Activated CD4-positive, alpha-beta T cell treated with anti-CD3 and anti-CD28 coated beads, Interleukin-2, amount 50 U/mL, for 16 hours (primary cell): ENCODE measurements around the gene RAD51B.
A peak's percentile ranks its signal among the peaks of the same experiment; 100 is the strongest.

Source experiments
- DNase-seq: peaks from one replicate; pipeline ENCODE4 v3.0.0-alpha.2; 2020

RAD51B gene

DNA sequence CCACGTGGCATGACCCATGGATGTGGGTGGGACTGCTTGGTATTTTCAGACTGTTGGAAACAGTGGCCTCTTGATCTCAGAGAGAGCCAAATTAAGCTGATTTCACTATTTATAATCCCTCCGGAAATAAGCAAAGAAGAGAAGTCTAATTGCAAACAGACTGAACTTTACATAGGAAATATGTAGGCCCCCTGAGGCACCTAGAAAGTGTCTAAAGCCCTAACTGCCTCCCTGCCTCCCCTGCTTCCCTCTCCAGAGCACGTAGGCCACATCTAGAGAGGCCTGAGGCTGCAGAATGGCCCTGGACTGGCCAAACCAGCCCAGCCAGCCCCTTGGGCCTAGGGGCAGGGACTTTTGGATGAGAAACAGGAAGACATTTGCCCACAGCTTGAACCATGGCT lies 849.5 kb downstream of the RAD51B start:
- DNase-seq, result no peak

DNA sequence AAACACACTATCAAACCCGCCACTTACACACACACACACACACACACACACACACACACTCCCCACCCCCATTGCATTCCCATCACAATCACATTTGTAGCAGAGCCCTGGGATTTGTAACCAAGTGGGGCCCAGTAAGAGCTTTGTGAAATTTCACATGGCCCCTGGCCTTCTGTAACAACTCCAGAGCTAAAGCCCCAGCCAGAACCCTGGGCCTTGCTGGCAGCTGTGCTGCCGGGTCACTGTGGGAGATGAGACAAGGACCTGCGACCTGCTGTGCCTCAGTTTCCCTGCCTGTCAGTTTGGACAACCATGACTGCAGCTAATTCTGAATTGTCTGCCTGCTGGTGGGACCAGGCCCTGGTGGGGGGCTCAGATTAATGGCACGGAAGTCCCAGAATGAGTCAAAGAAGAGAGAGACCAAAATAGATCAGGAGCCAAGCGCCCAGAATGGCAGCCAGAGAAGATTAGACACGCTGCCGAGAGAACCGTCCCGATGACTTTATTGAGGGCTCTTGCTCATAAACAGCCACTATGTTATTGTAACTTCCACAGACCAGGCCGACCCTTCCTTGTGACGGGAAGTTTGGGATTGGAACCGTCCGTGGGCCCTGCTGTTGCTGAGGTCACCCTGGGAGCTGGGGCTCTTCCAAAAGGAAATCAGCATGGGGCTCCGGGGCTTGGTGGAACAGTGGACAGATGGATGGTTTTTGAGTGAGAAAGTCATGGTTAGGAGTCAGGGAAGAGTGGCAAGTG lies 850.2 kb downstream of the RAD51B start:
- DNase-seq, result no peak

- DNase-seq, result no peak
Observed at GRCh38 chr14:68670359-68670715, 850.8 kb downstream of the RAD51B start.

- DNase-seq, result no peak
Observed at GRCh38 chr14:68671909-68672308, 852.3 kb downstream of the RAD51B start.

DNA sequence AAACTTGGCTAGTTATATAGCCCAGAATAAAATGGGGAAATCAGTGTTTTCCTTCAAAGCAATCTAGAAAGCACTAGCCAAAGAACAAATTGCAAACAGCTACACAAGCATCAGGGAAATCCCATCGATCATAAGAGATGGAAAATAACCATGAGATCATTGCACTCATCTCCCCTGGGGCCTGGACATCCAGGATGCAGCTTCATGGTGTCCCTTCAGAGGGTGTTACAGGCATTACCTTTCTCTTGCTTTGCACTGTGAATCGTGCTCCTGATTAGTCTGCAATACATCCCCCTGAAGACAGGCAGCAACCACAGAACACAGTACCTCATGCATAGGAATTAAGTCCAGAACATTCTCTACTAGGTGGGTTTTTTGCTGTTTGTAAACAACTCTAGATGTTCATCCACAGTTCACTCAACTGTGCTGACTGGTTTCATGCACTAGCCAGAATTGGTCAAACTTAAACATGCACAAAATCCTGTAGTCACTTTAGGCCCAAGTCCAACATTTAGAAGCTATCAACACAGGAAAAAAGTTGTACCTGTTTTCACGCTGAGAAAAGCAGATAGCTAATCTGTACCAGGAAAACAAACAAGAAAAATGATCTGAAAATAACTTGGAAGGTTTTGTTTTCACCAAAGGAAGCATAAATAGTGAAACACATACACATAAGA lies 853.2 kb downstream of the RAD51B start:
- no peak for DNase-seq

DNA sequence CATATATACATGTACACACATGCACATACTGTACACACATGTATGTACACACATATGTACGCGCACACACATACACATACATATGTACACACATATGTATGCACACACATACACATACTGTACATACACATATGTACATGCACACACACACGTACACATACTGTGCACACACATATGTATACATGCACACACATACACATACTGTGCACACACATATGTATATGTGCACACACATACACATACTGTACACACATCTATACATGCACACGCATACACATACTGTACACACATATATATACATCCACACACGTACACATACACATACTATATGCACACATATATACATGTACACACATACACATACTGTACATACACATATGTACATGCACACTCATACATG lies 853.9 kb downstream of the RAD51B start:
- no peak for DNase-seq

DNA sequence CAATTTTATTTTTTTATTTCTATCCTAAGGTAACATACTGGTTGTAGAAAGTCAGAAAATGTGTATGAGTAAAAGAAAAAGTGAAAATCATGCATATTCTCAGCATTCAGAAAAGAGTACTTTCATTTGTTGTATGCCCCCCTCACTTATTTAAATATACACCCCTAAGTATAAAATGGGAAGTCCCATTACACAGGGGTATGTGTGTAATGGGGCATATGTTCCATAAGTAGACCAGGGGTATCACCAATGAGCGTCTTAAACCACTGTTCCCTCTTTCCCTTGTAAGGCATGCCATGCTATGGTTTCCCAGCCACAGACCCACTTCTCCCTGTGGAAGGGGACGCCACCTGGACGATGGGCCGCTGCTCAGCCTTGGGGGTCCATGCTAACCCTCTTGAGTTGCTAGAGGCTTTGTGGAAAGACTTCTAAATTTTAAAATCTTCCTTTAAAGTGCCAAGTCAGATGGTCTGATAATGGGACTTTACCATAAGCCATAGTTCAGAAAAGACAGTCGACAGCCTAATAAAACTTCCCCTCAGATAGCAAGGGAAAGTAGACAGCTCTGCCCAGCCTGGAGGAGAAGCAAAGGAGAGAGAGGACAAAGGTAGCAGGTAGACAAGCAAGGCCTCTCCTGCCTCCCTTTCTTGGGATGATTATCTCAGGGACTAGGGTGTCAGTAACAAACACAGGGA lies 855.1 kb downstream of the RAD51B start:
- no peak for DNase-seq

GRCh38 chr14:68675233-68675577 lies 855.6 kb downstream of the RAD51B start:
- no peak for DNase-seq

DNA sequence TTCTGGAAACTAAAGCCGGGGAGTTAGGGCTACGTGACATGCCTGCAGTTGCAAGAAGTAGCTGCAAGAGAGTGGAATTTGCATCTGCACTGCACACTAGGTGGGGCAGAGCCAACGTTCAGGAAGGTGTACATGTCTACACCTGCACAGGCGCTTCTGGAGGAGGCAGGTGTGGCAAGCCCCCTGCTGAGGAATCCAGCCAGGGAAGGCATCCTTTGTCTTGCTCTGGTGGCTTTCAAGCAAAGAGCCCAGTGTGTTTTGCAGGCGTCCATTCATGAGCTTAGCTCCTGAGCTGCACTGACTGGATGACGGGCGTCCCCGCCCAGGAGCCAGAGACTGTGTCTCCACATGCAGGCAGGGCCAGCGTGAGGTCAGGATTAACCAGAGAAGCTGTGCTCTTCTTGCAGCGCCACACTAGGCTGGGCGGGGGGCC lies 856.9 kb downstream of the RAD51B start:
- DNase-seq, result no peak

- no peak for DNase-seq
Observed at GRCh38 chr14:68677476-68677875, 857.9 kb downstream of the RAD51B start.

DNA sequence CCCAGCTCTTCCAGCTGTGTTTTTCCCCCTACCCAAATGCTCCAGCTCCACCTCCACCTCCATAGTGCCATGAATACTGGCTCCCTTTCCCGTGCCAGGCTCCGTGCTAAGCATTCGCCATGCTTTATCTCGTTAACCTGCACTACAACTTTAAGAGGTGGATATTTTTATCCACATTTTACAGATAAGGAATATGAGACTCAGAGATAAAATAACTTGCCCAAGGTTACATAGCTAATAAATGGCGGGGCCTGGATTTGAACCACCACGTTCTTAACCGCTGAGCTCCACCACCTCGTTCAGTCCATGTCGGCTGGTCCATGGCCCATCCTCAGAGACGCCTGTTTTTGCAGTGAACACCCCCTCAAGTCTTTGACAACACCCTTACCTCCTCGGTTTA lies 858.3 kb downstream of the RAD51B start:
- DNase-seq, result no peak

- DNase-seq, result no peak
Observed at GRCh38 chr14:68678471-68678870, 858.9 kb downstream of the RAD51B start.

DNA sequence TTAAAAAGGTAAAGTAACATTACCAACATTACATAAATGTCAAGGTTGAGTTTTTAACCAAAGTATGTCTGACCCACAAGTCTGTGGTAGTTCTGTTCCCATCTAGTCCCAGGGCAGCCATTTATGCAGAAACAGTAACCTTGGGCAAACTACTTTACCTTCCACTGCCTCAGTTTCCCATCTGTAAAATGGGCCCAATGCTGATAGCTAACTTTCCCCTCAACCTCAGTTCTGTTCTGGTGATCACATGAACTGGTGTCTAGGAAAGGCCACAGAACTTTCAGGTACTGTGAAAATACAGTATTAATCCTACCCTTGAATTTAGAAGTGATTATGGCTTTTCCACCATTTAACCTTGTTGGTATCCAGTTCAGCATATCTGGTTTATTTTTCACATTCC lies 859.7 kb downstream of the RAD51B start:
- no peak for DNase-seq

DNA sequence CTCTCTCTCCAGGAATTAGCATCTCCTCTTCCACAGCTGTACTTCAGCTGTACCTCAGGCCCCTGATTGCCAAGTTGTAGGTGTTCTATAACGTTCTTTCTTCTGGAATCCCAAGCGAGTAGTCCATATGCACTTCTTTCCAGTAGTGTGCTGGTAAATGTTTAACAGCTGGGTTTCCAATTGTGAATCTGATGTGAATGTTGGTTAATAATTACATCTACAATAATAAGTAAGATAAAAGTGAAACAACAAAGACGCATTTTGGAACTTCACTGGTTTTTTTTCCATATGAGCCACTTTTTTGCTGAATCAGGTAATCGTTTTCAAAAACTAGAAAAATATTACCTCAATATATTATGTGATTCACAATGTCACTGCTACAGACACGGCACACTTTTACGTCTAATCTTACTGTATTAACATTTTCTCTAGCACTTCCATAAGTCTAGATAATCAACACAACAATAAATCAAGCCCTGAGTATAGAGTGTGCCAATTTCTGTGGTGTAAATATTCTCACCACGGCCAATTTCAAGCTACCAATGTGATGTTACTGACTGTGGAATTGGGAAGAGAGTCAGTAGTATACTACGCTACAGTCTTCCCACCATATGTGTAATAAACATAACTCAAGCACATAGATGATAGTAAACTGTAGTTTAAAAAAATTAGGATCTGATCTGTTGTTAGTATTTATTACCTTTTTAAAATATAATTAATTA lies 860.3 kb downstream of the RAD51B start:
- no peak for DNase-seq

DNA sequence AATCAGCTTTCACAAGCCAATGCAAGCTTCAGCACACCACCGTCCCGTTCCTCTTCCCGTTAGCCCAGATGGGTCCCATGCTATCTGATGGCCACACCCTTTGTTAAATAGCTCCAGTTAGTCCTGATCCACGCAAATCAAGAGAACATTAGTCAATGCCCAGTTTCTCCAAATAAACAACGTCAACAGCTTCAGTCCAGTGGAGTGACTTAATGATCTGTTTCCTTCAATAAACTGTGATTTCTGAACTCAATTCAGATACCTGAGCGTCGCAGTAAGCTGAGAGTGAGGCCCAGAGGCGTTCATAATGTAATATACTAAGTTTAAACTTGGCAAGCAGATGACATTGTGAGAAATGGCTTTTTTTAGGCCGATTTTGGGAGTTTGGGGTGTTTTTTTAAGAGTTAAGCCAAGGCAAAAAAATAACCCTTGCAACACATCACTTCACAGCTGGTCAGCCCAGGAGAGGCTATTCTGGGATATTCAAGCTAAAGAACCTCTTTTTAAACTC lies 861.0 kb downstream of the RAD51B start:
- DNase-seq, result no peak

- DNase-seq, result no peak
Observed at GRCh38 chr14:68681256-68682011, 861.9 kb downstream of the RAD51B start.

GRCh38 chr14:68682166-68683103 lies 862.9 kb downstream of the RAD51B start:
- peak; percentile 61 for DNase-seq

DNA sequence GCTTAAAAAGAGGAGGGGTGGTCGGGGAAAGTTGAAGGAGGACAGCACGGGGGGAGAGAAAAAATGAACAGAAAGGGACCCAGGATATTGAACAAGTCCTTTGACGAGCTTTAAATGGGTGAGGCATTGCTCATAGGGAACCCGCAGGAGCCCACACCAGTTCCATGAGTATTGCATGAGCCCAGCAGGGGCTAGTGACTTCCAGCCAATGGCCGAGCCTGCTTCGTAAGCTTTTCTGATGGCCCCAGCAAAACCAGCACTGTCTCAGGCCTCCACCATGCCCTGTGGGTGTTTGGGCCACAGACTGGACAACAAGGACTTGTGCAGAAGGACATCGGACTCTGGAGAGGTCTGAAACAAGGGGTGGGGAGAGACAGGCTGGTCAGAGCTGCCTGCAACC lies 863.7 kb downstream of the RAD51B start:
- DNase-seq, result no peak

- no peak for DNase-seq
Observed at GRCh38 chr14:68684466-68685418, 865.2 kb downstream of the RAD51B start.
